Measurements from ENCODE around the gene CNTN6. TPM values are rescaled to one million over a fixed set of nuclear protein-coding genes. Genes with fewer than 3 reads are reported as not detected.

Gene CNTN6
- total RNA-seq, 1 donor from 2014 or later = 2.2 TPM

DNA sequence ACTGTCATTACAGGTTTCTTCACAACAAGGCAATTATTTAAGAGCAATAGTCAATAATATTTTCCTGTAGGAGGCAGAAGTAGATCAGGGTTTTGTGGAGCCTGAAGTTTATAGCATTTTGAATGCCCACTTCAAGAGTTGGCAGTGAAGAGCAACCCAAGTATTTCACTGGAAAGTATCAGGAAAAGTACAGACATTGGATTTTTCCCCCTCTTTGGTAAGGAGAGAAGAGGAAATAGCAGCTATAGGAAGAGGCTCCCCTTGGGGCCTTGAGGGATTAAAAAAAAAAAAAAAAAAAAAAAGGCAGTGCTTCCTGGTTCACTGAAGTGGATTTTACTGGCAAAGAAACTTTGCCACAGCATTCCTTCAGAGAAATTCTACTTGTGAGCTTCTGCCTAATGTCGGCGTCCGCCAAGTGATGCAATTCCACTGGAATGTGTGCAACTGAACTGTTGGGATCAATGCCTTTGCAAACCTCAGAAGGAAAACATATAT is 5.7 kb upstream of the CNTN6 start:
- H3K9ac ChIP-seq = no peak overlapping the region
- Mint-ChIP-seq H3K4me1 (peaks cover 14% of the 10 kb centered on the region), H3K9me3 (no peaks in the 10 kb centered on the region), H3K27me3 (ENCODE audit: insufficient read depth, low read depth) (peaks cover 3% of the 10 kb centered on the region), H3K36me3 (no peaks in the 10 kb centered on the region), H3K4me3 (no peak overlapping the region), H3K27ac (no peak overlapping the region)
- H3K27me3 ChIP-seq = no peaks in the 10 kb centered on the region
- TF ChIP-seq, protein P1, sequence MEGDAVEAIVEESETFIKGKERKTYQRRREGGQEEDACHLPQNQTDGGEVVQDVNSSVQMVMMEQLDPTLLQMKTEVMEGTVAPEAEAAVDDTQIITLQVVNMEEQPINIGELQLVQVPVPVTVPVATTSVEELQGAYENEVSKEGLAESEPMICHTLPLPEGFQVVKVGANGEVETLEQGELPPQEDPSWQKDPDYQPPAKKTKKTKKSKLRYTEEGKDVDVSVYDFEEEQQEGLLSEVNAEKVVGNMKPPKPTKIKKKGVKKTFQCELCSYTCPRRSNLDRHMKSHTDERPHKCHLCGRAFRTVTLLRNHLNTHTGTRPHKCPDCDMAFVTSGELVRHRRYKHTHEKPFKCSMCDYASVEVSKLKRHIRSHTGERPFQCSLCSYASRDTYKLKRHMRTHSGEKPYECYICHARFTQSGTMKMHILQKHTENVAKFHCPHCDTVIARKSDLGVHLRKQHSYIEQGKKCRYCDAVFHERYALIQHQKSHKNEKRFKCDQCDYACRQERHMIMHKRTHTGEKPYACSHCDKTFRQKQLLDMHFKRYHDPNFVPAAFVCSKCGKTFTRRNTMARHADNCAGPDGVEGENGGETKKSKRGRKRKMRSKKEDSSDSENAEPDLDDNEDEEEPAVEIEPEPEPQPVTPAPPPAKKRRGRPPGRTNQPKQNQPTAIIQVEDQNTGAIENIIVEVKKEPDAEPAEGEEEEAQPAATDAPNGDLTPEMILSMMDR (IDR thresholded peaks at IDR 0.05) = peak; percentile 47
- no peak for TF ChIP-seq EZH2 (IDR thresholded peaks at IDR 0.05)
- H3K36me3 ChIP-seq = no peaks in the 10 kb centered on the region
- H3K79me2 ChIP-seq (ENCODE audit: low read depth) = no peaks in the 10 kb centered on the region
- peak; percentile 36 for DNase-seq (ENCODE audit: low spot score)
- no peaks in the 10 kb centered on the region for H4K20me1 ChIP-seq (ENCODE audit: low read depth)
- no peak overlapping the region for H3K27ac ChIP-seq
- no peaks in the 10 kb centered on the region for H3F3A ChIP-seq (ENCODE audit: low read depth)
- no peak overlapping the region for H3K4me3 ChIP-seq
- H3K4me1 ChIP-seq = peaks cover 3% of the 10 kb centered on the region
- no peaks in the 10 kb centered on the region for H3K9me3 ChIP-seq (ENCODE audit: low read depth)
- H2AFZ ChIP-seq (replicated peaks) = no peak overlapping the region
- no peak overlapping the region for H3K4me2 ChIP-seq

DNA sequence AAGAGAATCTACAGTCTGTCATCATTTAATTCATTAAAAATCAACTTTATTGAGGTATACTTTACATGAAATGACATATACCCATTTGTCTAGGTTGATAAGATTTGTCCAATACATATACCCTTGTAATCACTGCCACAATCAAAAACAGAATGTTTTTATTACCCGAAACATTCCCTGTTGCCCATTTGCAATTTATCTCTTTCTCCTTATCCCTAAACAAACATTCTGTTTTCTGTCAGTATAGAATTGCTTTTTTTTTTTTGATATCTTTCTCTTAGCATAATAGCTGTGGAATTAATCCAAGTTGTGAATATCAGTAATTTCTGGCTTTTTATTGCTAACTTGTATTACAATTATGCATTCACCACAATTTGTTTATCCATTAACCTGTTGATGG is 4.3 kb upstream of the CNTN6 start:
- Mint-ChIP-seq H3K27ac (no peak overlapping the region), H3K27me3 (ENCODE audit: insufficient read depth, low read depth) (no peaks in the 10 kb centered on the region), H3K4me1 (peaks cover 28% of the 10 kb centered on the region), H3K9me3 (no peaks in the 10 kb centered on the region), H3K4me3 (no peak overlapping the region), H3K36me3 (no peaks in the 10 kb centered on the region)
- Histone ChIP-seq H3K4me3 (no peak overlapping the region), H3F3A (ENCODE audit: low read depth) (no peaks in the 10 kb centered on the region), H3K79me2 (ENCODE audit: low read depth) (no peaks in the 10 kb centered on the region), H3K27me3 (no peaks in the 10 kb centered on the region), H2AFZ (replicated peaks) (no peak overlapping the region), H4K20me1 (ENCODE audit: low read depth) (no peaks in the 10 kb centered on the region), H3K27ac (no peak overlapping the region), H3K36me3 (no peaks in the 10 kb centered on the region), H3K9ac (no peak overlapping the region), H3K4me2 (no peak overlapping the region), H3K9me3 (ENCODE audit: low read depth) (no peaks in the 10 kb centered on the region), H3K4me1 (peaks cover 15% of the 10 kb centered on the region)
- TF ChIP-seq, protein P1 (IDR thresholded peaks at IDR 0.05) = no peak
- DNase-seq (ENCODE audit: low spot score) = no peak

DNA sequence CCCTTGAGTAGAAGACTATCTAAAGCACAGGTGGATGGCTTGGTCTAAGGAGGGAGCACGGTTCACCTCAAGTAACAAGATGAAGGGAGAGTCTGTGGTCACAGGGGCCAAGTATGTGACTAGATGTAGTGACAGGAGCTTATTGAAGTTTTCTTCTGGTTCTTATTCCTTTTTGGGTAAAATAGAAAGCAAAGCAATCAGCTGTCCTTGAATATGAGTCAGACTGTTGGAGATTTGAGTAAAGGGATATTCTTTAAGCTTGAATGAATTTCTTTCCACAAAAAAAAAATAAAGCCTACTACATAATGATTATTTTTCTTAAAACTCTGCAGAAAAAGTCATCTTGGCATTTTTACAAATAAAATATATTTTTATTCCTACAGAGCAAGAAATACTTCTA is 1.5 kb upstream of the CNTN6 start:
- no peak overlapping the region for H3K27ac Mint-ChIP-seq
- H3K27me3 ChIP-seq = no peaks in the 10 kb centered on the region
- no peak overlapping the region for H3K4me3 Mint-ChIP-seq
- no peaks in the 10 kb centered on the region for H3K9me3 ChIP-seq (ENCODE audit: low read depth)
- no peaks in the 10 kb centered on the region for H3F3A ChIP-seq (ENCODE audit: low read depth)
- H3K4me1 Mint-ChIP-seq = peaks cover 31% of the 10 kb centered on the region
- peaks cover 2% of the 10 kb centered on the region for H3K9me3 Mint-ChIP-seq
- no peaks in the 10 kb centered on the region for H4K20me1 ChIP-seq (ENCODE audit: low read depth)
- H3K27me3 Mint-ChIP-seq (ENCODE audit: insufficient read depth, low read depth) = no peaks in the 10 kb centered on the region
- TF ChIP-seq, protein P1 (IDR thresholded peaks at IDR 0.05) = no peak
- no peak for TF ChIP-seq EZH2phosphoT487 (IDR thresholded peaks at IDR 0.05)
- TF ChIP-seq EZH2 (IDR thresholded peaks at IDR 0.05) = no peak
- H3K4me3 ChIP-seq = no peak overlapping the region
- no peak overlapping the region for H3K9ac ChIP-seq
- no peaks in the 10 kb centered on the region for H3K79me2 ChIP-seq (ENCODE audit: low read depth)
- peak overlapping the region; percentile 2 for H2AFZ ChIP-seq (replicated peaks)
- H3K4me1 ChIP-seq = peaks cover 20% of the 10 kb centered on the region
- H3K4me2 ChIP-seq = no peak overlapping the region
- H3K36me3 ChIP-seq = no peaks in the 10 kb centered on the region
- H3K27ac ChIP-seq = no peak overlapping the region
- DNase-seq (ENCODE audit: low spot score) = no peak
- peaks cover 2% of the 10 kb centered on the region for H3K36me3 Mint-ChIP-seq
